Stimulated activated naive B cell treated with anti-CD40 and anti-IgM and Interleukin-4, amounts not matched to agents 10 μg/mL and 1 μg/mL and 100 μg/mL, for 72 hours (primary cell): ENCODE measurements around the gene ZNF581.

ENCODE experiments used
- ATAC-seq, 2 donors: fragments of 150-1000 bp; cut with Tn5 transposase; replicated peaks; 2 replicates each; pipeline ENCODE4 v1.10.0; 2021; ENCODE audit warnings: moderate library complexity in 1 of 2
- DNase-seq: peaks from one replicate; pipeline ENCODE4 v3.0.0; 2021
- H3K27ac Mint-ChIP-seq: one replicate; pipeline ENCODE4 v1.8.0; 2022; ENCODE audit warnings: mild to moderate bottlenecking, mixed read lengths
- H3K27me3 Mint-ChIP-seq, 2 donors: one replicate each; pipeline ENCODE4 v1.8.0; 2022; ENCODE audit warnings: mixed read lengths in 2 of 2
- H3K36me3 Mint-ChIP-seq, 2 donors: one replicate each; pipeline ENCODE4 v1.8.0; 2022; ENCODE audit warnings: mixed read lengths in 2 of 2, mild to moderate bottlenecking in 1 of 2
- H3K4me1 Mint-ChIP-seq, 2 donors: one replicate each; pipeline ENCODE4 v1.8.0; 2022; ENCODE audit warnings: mixed read lengths in 2 of 2, mild to moderate bottlenecking in 1 of 2
- H3K4me3 Mint-ChIP-seq, 2 donors: one replicate each; pipeline ENCODE4 v1.8.0; 2022; ENCODE audit warnings: mild to moderate bottlenecking in 2 of 2, mixed read lengths in 2 of 2, moderate library complexity in 1 of 2
- H3K9me3 Mint-ChIP-seq, 2 donors: one replicate each; pipeline ENCODE4 v1.8.0; 2022; ENCODE audit warnings: mixed read lengths in 2 of 2, mild to moderate bottlenecking in 1 of 2

The ZNF581 gene, protein sequence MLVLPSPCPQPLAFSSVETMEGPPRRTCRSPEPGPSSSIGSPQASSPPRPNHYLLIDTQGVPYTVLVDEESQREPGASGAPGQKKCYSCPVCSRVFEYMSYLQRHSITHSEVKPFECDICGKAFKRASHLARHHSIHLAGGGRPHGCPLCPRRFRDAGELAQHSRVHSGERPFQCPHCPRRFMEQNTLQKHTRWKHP

DNA sequence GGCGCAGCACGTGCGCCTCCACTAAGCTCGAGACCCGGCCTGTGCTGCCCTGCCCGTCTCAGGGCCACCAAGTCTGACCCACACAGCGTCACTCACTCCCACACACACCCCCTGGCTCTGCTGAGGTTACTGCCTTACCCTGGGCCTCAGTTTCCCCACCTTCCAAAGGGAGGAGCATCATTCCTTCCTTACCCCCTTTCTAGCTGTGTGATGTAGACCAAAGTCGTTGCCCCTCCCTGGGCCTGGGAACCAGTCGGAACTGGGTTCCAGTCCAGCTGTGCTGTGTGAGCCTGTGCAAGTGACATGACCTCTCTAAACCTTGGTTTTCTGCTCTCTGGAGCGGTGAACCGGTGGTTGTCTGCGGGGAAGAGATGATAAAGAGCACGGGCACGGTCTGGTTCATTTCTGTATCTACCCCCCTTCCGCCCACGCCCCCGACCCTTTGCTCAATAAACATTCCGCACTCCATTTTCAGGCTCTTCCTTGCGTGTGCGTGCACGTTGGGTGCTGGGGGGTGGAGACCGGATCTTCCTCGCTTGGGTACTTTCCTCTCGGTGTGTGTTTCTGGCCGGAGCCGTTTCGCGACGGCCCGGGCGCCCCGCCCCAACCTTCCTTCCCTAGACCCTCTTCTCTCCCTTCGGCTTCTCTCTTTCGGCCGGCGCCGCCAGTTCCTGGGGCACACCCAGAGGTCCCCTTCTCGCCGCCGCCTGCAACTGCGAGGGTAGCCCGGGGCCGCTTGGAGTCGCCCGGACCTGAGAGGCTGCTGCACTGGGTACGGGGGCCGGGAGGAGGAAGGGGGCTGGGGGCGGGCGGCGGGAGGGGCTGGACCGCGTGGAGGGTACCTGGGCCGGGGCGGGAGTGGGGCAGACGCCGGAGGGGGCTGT, at the start of gene ZNF581:
TSS of gene ZNF581 (plus strand) at position 647 of the 884 bp plus-strand sequence. CDS start 923 bp downstream, outside the sequence.
- Mint-ChIP-seq H3K36me3 (peaks cover 41 to 74% of the 10 kb centered on the region in 2 donors), H3K27ac (peak within 1 kb of the TSS; percentile 97), H3K4me3 (peak within 1 kb of the TSS; percentile 87 to 99), H3K27me3 (no peaks in the 10 kb centered on the region), H3K9me3 (peaks cover 0 to 2% of the 10 kb centered on the region in 2 donors), H3K4me1 (peaks cover 41 to 78% of the 10 kb centered on the region in 2 donors)
- ATAC-seq: peak; percentile 55 to 63
- DNase-seq: peak; percentile 87

DNA sequence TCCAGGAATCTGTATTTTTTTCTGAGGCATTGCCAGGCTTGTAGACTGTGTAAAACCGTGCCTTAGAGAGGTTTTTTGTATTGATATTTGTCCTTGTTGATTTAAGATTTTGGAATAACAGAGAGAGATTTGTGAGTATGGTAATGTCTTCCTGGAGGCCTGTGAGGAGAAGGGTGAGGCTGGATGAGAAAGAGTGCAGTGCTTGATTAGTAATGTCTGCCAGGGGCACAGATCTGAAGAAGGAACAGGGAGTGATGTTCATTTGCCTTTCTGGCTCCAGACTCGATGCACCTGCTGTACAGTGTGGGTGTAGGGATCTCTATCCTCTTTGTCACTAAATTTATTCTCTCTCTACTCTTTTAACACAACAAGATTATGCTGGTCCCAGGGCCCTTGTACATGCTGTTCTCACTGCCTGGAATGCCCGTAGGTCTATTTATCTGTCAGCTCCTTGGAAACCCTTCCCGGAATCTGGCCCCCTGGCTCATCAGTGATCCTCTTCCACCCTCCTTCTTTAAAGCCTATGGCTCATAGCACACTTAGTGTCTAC, 48.4 kb upstream of the ZNF581 start:
- peaks cover 10 to 42% of the 10 kb centered on the region in 2 donors for H3K4me1 Mint-ChIP-seq
- H3K36me3 Mint-ChIP-seq: peaks cover 49 to 53% of the 10 kb centered on the region in 2 donors
- H3K4me3 Mint-ChIP-seq: no peak overlapping the region
- no peaks in the 10 kb centered on the region for H3K27me3 Mint-ChIP-seq
- peaks cover 12 to 14% of the 10 kb centered on the region in 2 donors for H3K9me3 Mint-ChIP-seq
- no peak for ATAC-seq
- H3K27ac Mint-ChIP-seq: no peak overlapping the region
- DNase-seq: no peak

DNA sequence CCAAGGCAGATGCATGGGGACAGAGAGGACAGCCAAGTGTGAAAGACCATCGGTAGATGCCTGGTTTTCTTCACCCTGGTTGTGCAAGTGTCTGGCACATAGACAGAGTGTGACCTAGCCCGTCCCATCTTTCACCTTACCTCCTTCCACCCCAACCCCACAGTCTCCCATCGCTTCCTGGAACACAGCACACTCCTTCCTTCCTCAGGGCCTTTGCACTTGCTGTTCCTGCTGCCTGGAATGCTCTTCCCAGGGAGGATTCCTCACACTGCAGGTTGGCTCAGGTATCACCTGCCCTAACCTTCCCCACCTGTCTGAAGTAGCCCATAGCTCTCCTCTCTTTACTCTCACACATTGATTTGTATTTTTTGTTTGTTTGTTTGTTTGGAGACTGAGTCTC, 47.1 kb upstream of the ZNF581 start:
- H3K9me3 Mint-ChIP-seq: peaks cover 12 to 14% of the 10 kb centered on the region in 2 donors
- peaks cover 14 to 46% of the 10 kb centered on the region in 2 donors for H3K4me1 Mint-ChIP-seq
- H3K27me3 Mint-ChIP-seq: no peaks in the 10 kb centered on the region
- no peak overlapping the region for H3K4me3 Mint-ChIP-seq
- ATAC-seq (no peak), DNase-seq (no peak)
- H3K27ac Mint-ChIP-seq: no peak overlapping the region
- H3K36me3 Mint-ChIP-seq: peaks cover 47 to 51% of the 10 kb centered on the region in 2 donors

DNA sequence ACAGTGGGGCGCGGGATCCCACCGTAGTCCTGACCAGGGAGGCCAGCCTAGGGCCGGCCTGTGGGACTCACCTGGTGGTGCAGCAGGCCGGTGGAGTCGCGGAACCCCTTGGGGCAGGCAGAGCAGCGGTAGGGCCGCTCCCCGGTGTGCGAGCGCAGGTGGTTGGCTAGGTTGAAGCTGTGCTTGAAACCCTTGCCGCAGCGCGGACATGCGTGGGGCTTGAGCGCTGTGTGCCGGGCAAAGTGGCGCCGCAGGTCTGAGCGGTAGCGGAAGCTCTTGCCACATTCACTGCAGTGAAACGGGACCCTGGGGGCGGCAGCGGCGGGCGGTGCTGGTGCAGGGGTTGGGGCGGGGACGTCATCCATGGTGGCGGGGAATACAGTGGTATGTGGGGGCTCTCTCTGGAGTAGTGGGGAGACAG, 45.9 kb upstream of the ZNF581 start:
- peaks cover 17 to 50% of the 10 kb centered on the region in 2 donors for H3K4me1 Mint-ChIP-seq
- H3K9me3 Mint-ChIP-seq: peaks cover 12 to 14% of the 10 kb centered on the region in 2 donors
- DNase-seq (no peak), ATAC-seq (no peak)
- no peak overlapping the region for H3K4me3 Mint-ChIP-seq
- no peaks in the 10 kb centered on the region for H3K27me3 Mint-ChIP-seq
- peaks cover 40 to 45% of the 10 kb centered on the region in 2 donors for H3K36me3 Mint-ChIP-seq
- H3K27ac Mint-ChIP-seq: peak overlapping the region; percentile 20

DNA sequence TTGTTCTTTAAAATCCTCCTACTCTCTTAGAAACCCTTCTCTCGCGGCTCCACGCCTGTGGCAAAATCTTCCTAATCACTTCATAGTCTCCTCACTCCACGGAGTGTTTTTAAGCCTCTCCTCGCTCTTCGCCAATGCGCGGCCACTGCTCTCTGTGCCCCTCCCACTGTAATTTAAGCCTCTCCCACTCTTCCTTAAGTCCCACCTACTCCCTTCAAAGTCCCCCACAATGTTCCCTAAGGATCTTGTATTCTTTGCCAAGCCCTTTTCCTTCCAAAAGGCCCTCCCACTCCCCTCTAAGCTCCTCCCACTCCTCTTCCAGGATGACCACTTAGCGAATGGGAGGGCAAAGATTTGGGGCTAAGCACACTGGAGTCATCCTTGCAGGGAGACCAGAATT, 45.4 kb upstream of the ZNF581 start:
- H3K36me3 Mint-ChIP-seq: peaks cover 40 to 45% of the 10 kb centered on the region in 2 donors
- no peak for ATAC-seq
- peaks cover 17 to 50% of the 10 kb centered on the region in 2 donors for H3K4me1 Mint-ChIP-seq
- H3K27ac Mint-ChIP-seq: peak overlapping the region; percentile 20
- peaks cover 12 to 14% of the 10 kb centered on the region in 2 donors for H3K9me3 Mint-ChIP-seq
- no peaks in the 10 kb centered on the region for H3K27me3 Mint-ChIP-seq
- no peak for DNase-seq
- peak overlapping the region in 1 of 2 donors; percentile 21 for H3K4me3 Mint-ChIP-seq

DNA sequence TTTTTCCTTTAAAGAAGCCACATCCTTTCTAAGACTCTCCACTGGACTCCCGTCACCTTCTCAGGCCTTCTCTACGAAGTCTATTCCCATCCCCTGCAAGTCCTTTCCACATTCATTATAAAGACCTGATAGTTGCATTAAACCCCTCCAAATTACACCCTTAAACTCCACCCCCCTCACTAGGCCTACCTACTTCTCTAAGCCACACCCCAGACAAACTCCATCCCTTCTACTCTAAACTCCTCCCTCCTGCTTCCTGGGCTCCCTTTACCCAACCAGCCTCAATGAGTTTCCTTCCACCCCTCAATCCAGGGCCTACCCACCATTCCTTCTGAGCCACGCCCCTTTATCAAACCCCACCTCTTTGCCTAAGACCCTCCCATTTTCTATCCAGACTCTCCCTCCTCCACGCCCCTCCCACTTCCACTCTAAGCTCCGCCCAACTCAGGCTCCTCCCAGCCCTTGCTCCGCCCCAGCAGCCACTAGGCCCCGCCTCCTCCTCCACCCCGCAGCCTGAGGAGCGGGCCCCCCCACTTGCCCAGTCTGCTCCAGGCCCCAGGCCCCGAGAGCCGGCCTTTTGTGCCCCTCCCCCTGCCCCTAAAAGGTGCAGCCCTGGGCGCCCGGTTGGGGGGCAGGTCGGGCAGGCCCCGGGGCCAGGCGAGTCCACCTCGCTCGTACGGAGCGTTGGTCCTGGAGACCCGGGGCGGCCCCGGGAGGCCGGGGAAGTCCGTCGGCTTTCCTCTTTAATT, 44.6 kb upstream of the ZNF581 start:
- Mint-ChIP-seq H3K9me3 (peaks cover 12 to 15% of the 10 kb centered on the region in 2 donors), H3K4me3 (peak overlapping the region; percentile 90 to 98), H3K27ac (peak overlapping the region; percentile 100), H3K36me3 (peaks cover 39 to 45% of the 10 kb centered on the region in 2 donors), H3K27me3 (no peaks in the 10 kb centered on the region), H3K4me1 (peaks cover 22 to 56% of the 10 kb centered on the region in 2 donors)
- peak; percentile 94 for DNase-seq
- ATAC-seq: peak; percentile 70 to 78

DNA sequence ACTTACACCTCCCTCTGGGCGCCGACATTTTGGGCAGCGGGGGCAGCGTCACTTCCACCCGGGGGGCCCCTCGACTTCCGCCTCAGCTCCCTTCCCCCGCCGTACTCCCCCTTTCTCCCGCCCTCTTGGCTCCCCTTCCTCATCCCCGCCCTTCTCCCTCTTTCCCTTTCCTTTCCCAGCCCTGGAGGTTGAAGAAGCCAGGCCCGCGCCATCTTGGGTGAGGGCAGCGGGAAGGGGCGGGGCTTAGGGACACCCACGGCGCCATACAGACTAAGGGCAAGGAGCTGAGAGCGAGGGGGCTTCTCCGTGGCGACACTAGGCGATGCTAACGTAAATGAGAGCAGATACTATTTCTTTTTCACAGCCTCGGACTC, 44.0 kb upstream of the ZNF581 start, which contains the start of gene FIZ1:
TSS of gene FIZ1 (minus strand) at position 50 of the 374 bp plus-strand sequence. CDS start 1,652 bp downstream, outside the sequence.
- peak; percentile 96 for DNase-seq
- Mint-ChIP-seq H3K4me1 (peaks cover 23 to 58% of the 10 kb centered on the region in 2 donors), H3K27ac (peak within 1 kb of the TSS; percentile 100), H3K36me3 (peaks cover 38 to 44% of the 10 kb centered on the region in 2 donors), H3K9me3 (peaks cover 12 to 15% of the 10 kb centered on the region in 2 donors), H3K4me3 (peak within 1 kb of the TSS; percentile 90 to 98), H3K27me3 (no peaks in the 10 kb centered on the region)
- ATAC-seq: peak; percentile 78 to 80

DNA sequence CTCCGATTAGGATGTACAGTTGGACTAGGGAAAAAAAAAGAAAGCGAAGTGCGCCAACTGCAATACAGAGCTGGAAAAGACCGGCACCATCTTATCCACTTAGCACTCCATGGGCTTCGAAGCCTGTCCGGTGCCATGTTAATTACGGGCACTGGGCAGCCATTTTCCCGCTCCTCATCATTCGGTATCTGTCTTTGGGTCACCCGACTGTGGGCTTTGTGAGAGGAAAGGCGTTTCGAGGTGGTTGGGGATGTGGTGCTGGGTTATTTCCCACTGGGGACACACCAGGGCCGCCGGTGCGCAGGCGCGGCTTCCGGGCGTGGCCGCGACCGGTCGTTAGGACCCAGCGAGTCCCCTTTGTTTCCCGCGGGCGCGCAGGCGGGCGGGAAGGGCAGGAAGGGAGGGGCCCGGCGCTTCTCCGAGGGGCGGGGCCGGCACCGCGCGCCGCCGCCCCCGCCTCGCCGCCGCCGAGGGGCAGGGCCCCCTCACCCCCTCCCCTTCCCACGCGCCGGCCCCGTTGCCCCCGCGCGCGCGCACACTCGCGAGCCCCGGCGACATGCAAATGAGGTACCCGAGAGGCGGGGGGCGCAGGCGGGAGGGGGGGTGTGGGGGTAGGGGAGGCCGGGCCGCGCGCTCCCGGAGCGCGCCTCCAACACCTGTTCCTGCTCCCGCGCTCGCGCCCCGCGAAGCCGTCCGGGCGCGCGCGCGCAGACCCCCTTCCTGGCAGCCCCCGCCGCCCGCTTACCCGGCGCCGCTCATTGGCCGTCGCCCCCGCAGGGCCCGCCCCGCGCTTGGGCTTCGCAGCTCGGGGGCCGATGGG, 43.4 kb upstream of the ZNF581 start, which contains the start of gene ZNF524:
TSS of gene ZNF524 (plus strand) at position 447 of the 820 bp plus-strand sequence. CDS start 1,825 bp downstream, outside the sequence.
- H3K4me3 Mint-ChIP-seq: peak within 1 kb of the TSS; percentile 90 to 98
- H3K36me3 Mint-ChIP-seq: peaks cover 33 to 39% of the 10 kb centered on the region in 2 donors
- no peaks in the 10 kb centered on the region for H3K27me3 Mint-ChIP-seq
- peaks cover 29 to 61% of the 10 kb centered on the region in 2 donors for H3K4me1 Mint-ChIP-seq
- peaks cover 8 to 13% of the 10 kb centered on the region in 2 donors for H3K9me3 Mint-ChIP-seq
- peak within 1 kb of the TSS; percentile 100 for H3K27ac Mint-ChIP-seq
- DNase-seq (peak; percentile 82), ATAC-seq (peak; percentile 60 to 62)

DNA sequence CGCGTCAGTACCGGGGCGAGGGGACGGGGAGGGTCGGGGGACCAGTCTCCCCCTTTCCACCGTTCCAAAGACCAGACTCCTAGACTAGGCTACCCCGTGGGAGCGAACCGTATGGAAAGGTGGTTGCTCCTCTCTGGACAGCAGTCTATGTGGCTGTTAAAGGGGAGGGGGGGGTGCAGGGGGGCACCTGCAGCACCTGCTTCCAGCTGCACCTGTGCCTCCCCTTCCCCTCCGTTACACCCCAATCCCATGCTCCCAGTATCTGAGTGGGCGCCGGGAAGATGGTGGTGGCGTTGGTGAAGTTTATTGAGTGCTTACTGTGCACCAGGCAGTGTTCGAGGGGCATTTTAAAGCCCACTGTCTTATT, 42.8 kb upstream of the ZNF581 start:
- DNase-seq (no peak), ATAC-seq (no peak)
- peak overlapping the region; percentile 84 to 90 for H3K4me3 Mint-ChIP-seq
- H3K36me3 Mint-ChIP-seq: peaks cover 27 to 33% of the 10 kb centered on the region in 2 donors
- no peaks in the 10 kb centered on the region for H3K27me3 Mint-ChIP-seq
- peaks cover 30 to 55% of the 10 kb centered on the region in 2 donors for H3K4me1 Mint-ChIP-seq
- peak overlapping the region; percentile 71 for H3K27ac Mint-ChIP-seq
- peaks cover 5 to 7% of the 10 kb centered on the region in 2 donors for H3K9me3 Mint-ChIP-seq

DNA sequence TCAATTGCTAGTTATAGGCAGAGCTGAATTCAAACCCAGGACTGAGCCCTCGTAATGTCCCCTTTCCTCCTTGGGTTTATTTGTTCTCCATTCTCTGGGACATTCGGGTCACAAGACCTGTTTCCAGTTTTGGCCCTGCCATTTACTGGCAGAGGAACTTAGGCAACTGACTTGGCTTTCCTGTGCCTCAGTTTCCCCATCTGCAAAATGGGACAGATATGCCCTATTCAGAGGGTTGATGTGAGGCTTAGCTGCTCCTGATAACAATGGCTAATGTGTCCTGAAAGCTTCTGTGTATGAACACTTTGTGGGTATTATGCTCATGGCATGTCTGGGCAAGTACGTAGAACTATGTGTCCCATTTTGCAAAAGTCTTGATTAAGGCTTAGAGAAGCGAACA, 42.4 kb upstream of the ZNF581 start:
- Mint-ChIP-seq H3K4me3 (peak overlapping the region; percentile 84 to 90), H3K4me1 (peaks cover 32 to 55% of the 10 kb centered on the region in 2 donors), H3K27ac (peak overlapping the region; percentile 71), H3K9me3 (peaks cover 5% of the 10 kb centered on the region in 2 donors), H3K27me3 (no peaks in the 10 kb centered on the region), H3K36me3 (peaks cover 25 to 33% of the 10 kb centered on the region in 2 donors)
- DNase-seq (no peak), ATAC-seq (no peak)

DNA sequence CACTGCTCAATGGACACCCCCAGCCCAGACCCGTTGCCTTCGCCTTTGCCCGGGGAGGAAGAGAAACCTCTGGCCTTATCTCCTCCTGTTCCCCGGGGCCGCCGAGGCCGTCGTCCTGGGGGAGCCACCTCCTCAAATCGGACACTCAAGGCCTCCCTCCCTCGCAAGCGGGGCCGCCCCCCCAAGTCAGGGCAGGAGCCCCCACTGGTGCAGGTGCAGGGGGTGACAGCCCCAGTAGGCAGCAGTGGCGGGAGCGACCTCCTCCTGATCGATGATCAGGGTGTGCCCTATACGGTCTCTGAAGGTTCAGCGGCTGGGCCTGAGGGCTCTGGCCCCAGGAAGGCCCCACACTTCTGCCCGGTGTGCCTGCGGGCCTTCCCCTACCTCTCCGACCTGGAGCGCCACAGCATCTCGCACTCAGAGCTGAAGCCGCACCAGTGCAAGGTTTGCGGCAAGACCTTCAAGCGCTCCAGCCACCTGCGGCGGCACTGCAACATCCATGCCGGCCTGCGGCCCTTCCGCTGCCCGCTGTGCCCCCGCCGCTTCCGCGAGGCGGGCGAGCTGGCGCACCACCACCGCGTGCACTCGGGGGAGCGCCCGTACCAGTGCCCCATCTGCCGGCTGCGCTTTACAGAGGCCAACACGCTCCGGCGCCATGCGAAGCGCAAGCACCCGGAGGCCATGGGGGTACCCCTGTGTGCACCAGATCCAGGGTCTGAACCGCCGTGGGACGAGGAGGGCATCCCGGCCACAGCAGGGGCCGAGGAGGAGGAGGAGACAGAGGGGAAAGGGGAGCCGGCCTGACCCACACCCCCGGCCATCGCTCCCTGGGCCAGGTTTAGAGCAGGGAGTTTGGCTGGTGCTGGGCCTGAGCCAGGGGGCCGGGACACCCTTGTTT, 41.1 kb upstream of the ZNF581 start:
- peaks cover 43 to 60% of the 10 kb centered on the region in 2 donors for H3K4me1 Mint-ChIP-seq
- H3K9me3 Mint-ChIP-seq: peaks cover 5% of the 10 kb centered on the region in 2 donors

DNA sequence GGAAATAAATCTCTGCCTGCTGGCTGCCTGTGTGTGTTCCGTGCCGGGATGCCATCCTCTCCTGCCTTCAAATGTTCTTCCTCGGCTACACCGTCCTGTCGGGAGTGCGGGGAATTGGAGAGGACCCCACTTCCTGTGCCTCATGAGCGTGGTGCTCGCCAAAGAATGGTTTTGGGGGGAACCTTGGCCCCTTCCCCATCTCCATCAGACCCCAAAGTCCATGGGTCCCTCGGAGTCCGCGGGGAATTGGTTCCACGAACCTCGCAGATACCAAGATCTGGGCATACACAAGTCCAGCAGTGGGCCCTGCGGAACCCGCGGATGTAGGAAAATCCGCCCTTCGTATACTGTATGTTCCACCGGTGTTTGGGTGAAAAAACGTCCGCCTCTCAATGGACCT, 40.3 kb upstream of the ZNF581 start:
- Mint-ChIP-seq H3K27ac (peak overlapping the region; percentile 70), H3K9me3 (peaks cover 5% of the 10 kb centered on the region in 2 donors), H3K4me3 (peak overlapping the region in 1 of 2 donors; percentile 62), H3K36me3 (peaks cover 16 to 33% of the 10 kb centered on the region in 2 donors), H3K4me1 (peaks cover 44 to 61% of the 10 kb centered on the region in 2 donors), H3K27me3 (no peaks in the 10 kb centered on the region)
- DNase-seq (no peak), ATAC-seq (no peak)

More for the DNA sequence above, 41.1 kb upstream of the ZNF581 start:
- no peaks in the 10 kb centered on the region for H3K27me3 Mint-ChIP-seq
- DNase-seq (no peak), ATAC-seq (no peak)
- no peak overlapping the region for H3K4me3 Mint-ChIP-seq
- peak overlapping the region; percentile 17 for H3K27ac Mint-ChIP-seq
- peaks cover 17 to 31% of the 10 kb centered on the region in 2 donors for H3K36me3 Mint-ChIP-seq
